ENCODE results near the gene FN1. TPM values are rescaled to one million over a fixed set of nuclear protein-coding genes. Genes with fewer than 3 reads are reported as not detected.
A peak's percentile ranks its signal among the peaks of the same experiment; 100 is the strongest.

Gene FN1
- total and polyA plus RNA-seq, 2 of the 8 experiments (the other 6 are each of a cell fraction or from before 2014, with no cell fraction given): 42.9 to 109 TPM

DNA sequence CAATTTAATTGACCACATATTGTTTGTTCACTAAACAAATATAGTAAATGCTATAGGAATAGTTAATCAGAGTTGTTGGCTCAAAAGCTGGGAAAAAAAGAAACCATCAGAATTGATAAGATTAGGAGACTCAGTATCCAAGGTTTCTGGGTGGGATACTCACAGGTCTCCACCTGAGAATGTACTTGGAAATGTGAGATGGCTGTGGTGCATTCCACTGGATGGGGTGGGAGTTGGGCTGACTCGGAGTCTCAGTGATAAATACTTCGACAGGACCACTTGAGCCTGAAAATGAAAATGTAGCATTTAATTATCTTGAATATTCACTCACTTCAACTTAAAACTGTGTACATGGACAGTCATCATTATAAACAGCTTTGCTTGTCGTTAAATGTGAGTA lies 21.2 kb downstream of the FN1 start:
- Histone ChIP-seq H2BK20ac (ENCODE audit: low read length) (no peak overlapping the region), H2AFZ (ENCODE audit: low read length) (no peak overlapping the region), H3K23ac (ENCODE audit: insufficient read length) (no peak overlapping the region), H3K56ac (replicated peaks; ENCODE audit: insufficient read length, low read depth, low read length) (no peak overlapping the region), H2BK15ac (ENCODE audit: low read length) (no peak overlapping the region), H2AK5ac (ENCODE audit: low read depth, low read length) (no peak overlapping the region), H4K5ac (ENCODE audit: insufficient read length, low read depth, low read length) (no peak overlapping the region), H3K4me1 (replicated peaks in 1 of 4; ENCODE audit: control insufficient read depth in 3 of 4, insufficient read depth in 4 of 4, low read length in 3 of 4) (no peaks in the 10 kb centered on the region), H3K79me2 (ENCODE audit: control insufficient read depth in 1 of 2, insufficient read depth in 2 of 2, low read length in 2 of 2) (no peaks in the 10 kb centered on the region), H3K9ac (replicated peaks in 1 of 4; ENCODE audit: extremely low read depth in 1 of 4, low read depth in 3 of 4, low read length in 3 of 4) (no peak overlapping the region), H3K4me3 (ENCODE audit: extremely low read depth in 1 of 4, insufficient read depth in 2 of 4, low read depth in 3 of 4, low read length in 4 of 4) (no peak overlapping the region), H3K79me1 (ENCODE audit: low read depth, low read length) (no peaks in the 10 kb centered on the region), H3K27ac (ENCODE audit: low read depth, low read length) (no peak overlapping the region), H3K23me2 (ENCODE audit: low read depth, low read length) (no peaks in the 10 kb centered on the region), H2BK120ac (replicated peaks; ENCODE audit: low read depth, low read length) (no peak overlapping the region), H3K18ac (ENCODE audit: extremely low read depth, low read length) (no peak overlapping the region), H3K36me3 (ENCODE audit: control insufficient read depth in 2 of 4, insufficient read depth in 4 of 4, low read length in 3 of 4) (peaks cover 0 to 3% (median 1%) of the 10 kb centered on the region in 4 experiments; a peak in 3 of 8 replicates), H4K20me1 (replicated peaks in 1 of 2; ENCODE audit: control insufficient read depth in 1 of 2, insufficient read depth in 2 of 2, low read length in 2 of 2) (no peaks in the 10 kb centered on the region), H3K4me2 (ENCODE audit: insufficient read depth in 1 of 2, low read depth in 2 of 2, low read length in 2 of 2) (no peak overlapping the region), H4K8ac (ENCODE audit: extremely low read depth, insufficient read depth, low read length) (no peak overlapping the region), H3K14ac (ENCODE audit: insufficient read length) (no peak overlapping the region), H3K27me3 (replicated peaks in 1 of 4; ENCODE audit: control insufficient read depth in 3 of 4, extremely low read depth in 1 of 4, insufficient read depth in 3 of 4, low read length in 3 of 4) (no peaks in the 10 kb centered on the region), H3K4ac (replicated peaks; ENCODE audit: insufficient read length, low read depth, low read length) (no peak overlapping the region), H3K9me3 (ENCODE audit: insufficient read depth in 2 of 2, low read depth in 1 of 2, low read length in 1 of 2) (no peaks in the 10 kb centered on the region), H4K91ac (replicated peaks; ENCODE audit: insufficient read length, low read length) (no peak overlapping the region), H2BK12ac (ENCODE audit: low read depth, low read length) (no peak overlapping the region), H2BK5ac (ENCODE audit: low read depth, low read length) (no peak overlapping the region)
- POLR2A ChIA-PET (ENCODE audit: partially characterized antibody): interaction anchor here (1.5 kb wide), 1 partner anchor 22 kb away, joined by 4 read pairs; no protein-coding TSS in a partner anchor
- DNase-seq (ENCODE audit: low read depth in 1 of 2, low spot score in 2 of 2): no peak
- CTCF ChIA-PET (ENCODE audit: partially characterized antibody): no interaction called here
- 75% methylated on average over 3 of the region's 3 CpGs; no CpG with 5 or more reads in 1 of the 2 experiments for WGBS, 2 experiments (ENCODE audit: extremely low coverage in 1 of 2, insufficient coverage in 1 of 2, insufficient read length in 1 of 2, insufficient replicate concordance in 2 of 2, low coverage in 1 of 2, low lambda C conversion rate in 2 of 2, missing lambda C conversion rate in 1 of 2)
- TF ChIP-seq KDM5A (IDR thresholded peaks at IDR 0.05; ENCODE audit: low read length): no peak
- TF ChIP-seq BRCA1 (IDR thresholded peaks at IDR 0.05; ENCODE audit: low read depth, low read length): no peak
- 0 out of 2 replicates have a peak, but pooled peaks have one; percentile 48 for TF ChIP-seq TEAD4 (IDR thresholded peaks at IDR 0.05; ENCODE audit: low read depth, low read length)
- no peak for TF ChIP-seq HDAC2 (IDR thresholded peaks at IDR 0.05; ENCODE audit: borderline replicate concordance in 1 of 2, low read depth in 2 of 2, low read length in 2 of 2)
- TF ChIP-seq MAFK (IDR thresholded peaks at IDR 0.05; ENCODE audit: low read depth, low read length): no peak
- no peak for FAIRE-seq
